HepG2 (cell line): ENCODE results near the gene INPP5K. TPM values are rescaled to one million over a fixed set of nuclear protein-coding genes. Genes with fewer than 3 reads are reported as not detected.

Experiments
- ATAC-seq: fragments of 200-7000 bp; cut with Tn5 transposase; 3 replicates; pipeline ENCODE4 v1.9.1; 2020; ENCODE audit warnings: mild to moderate bottlenecking, moderate library complexity
- BruUV-seq: library from RNA; stranded (reverse); fragments of 400-500 nt; replicated peaks from 2 replicates; lab custom pipeline; 2021; lab: Mats Ljungman, UMichigan
- CTCF ChIA-PET: fragments of 300-600 bp; formaldehyde crosslinking; extraction: SDS; loops from one replicate; lab custom pipeline; 2021; ENCODE audit warnings: low total read pairs, inconsistent platforms, low intra/inter-chr PET ratio; lab: Yijun Ruan, JAX
- POLR2A ChIA-PET: fragments of 350-600 bp; sonication (Branson Sonifier 250); formaldehyde crosslinking; loops from one replicate; lab custom pipeline; 2020; ENCODE audit warnings: antibody characterized with exemption, inconsistent platforms; lab: Yijun Ruan, JAX
- DNase-seq: peaks from one replicate; pipeline ENCODE4 v3.0.0-alpha.2; 2015; ENCODE audit warnings: low spot score
- FAIRE-seq: peaks from 3 replicates; lab custom pipeline; 2011; peaks lifted over from hg19 to GRCh38; lab: Jason Lieb, UNC
- H2AFZ ChIP-seq: one replicate; pipeline ENCODE4 v1.6.1; 2011; ENCODE audit warnings: low read length, inconsistent platforms
- H3K27ac ChIP-seq: fragments of 300-600 bp; 3 replicates; pipeline ENCODE4 v1.8.0; 2011; ENCODE audit warnings: mixed run types, mild to moderate bottlenecking, mixed read lengths, low read length, inconsistent platforms; ENCODE audit not compliant: insufficient read depth; ENCODE audit errors: extremely low read length
- H3K27me3 ChIP-seq, 2 experiments: fragments of 200-600 bp in 1 of 2; 2 replicates in 1 of 2; 3 replicates in 1 of 2; pipeline versions ENCODE4 v1.6.0 to v1.8.0; 2011; ENCODE audit warnings: low read length in 2 of 2, mild to moderate bottlenecking in 2 of 2, moderate library complexity in 2 of 2, inconsistent platforms in 1 of 2; ENCODE audit not compliant: insufficient read depth in 2 of 2, control insufficient read depth in 1 of 2
- H3K36me3 ChIP-seq, 2 experiments: fragments of 200-600 bp in 1 of 2; replicated peaks in 1 of 2; 2 replicates in 1 of 2; 3 replicates in 1 of 2; pipeline versions ENCODE4 v1.5.1 to v1.8.0; 2011; ENCODE audit warnings: low read length in 2 of 2, inconsistent platforms in 1 of 2; ENCODE audit not compliant: insufficient read depth in 2 of 2, control insufficient read depth in 1 of 2
- H3K4me1 ChIP-seq: 2 replicates; pipeline ENCODE4 v1.5.1; 2012; ENCODE audit warnings: low read length, inconsistent platforms; ENCODE audit not compliant: insufficient read depth
- H3K4me2 ChIP-seq: 2 replicates; pipeline ENCODE4 v1.6.0; 2011; ENCODE audit warnings: low read depth, low read length, inconsistent platforms
- H3K4me3 ChIP-seq, 3 experiments: fragments of 200-600 bp in 1 of 3; sonication (generic), shearing (Covaris generic) in 1 of 3; replicated peaks in 1 of 3; 2 replicates each; pipeline ENCODE4 v1.5.1; 2011 to 2016; ENCODE audit warnings: low read length in 3 of 3, inconsistent platforms in 2 of 3, low read depth in 2 of 3, mild to moderate bottlenecking in 2 of 3, control low read depth in 1 of 3, mixed read lengths in 1 of 3; ENCODE audit not compliant: insufficient read depth in 1 of 3
- H3K79me2 ChIP-seq: one replicate; pipeline ENCODE4 v1.6.1; 2011; ENCODE audit warnings: low read length, inconsistent platforms; ENCODE audit not compliant: insufficient read depth
- H3K9ac ChIP-seq: 2 replicates; pipeline ENCODE4 v1.6.0; 2011; ENCODE audit warnings: mild to moderate bottlenecking, low read depth, low read length, inconsistent platforms; ENCODE audit not compliant: insufficient read depth
- H3K9me3 ChIP-seq: 2 replicates; pipeline ENCODE4 v1.5.1; 2012; ENCODE audit warnings: mild to moderate bottlenecking, low read length
- H4K20me1 ChIP-seq: 2 replicates; pipeline ENCODE4 v1.6.0; 2011; ENCODE audit warnings: inconsistent platforms, mild to moderate bottlenecking, low read length, moderate library complexity; ENCODE audit not compliant: insufficient read depth
- DPF2 ChIP-seq: sonication (generic); formaldehyde crosslinking; IDR thresholded peaks from 2 replicates; pipeline ENCODE4 v1.4.0; 2020; ENCODE audit warnings: mild to moderate bottlenecking, low read depth, missing genetic modification reagents, borderline replicate concordance
- FOXK2 ChIP-seq: fragments of 450-650 bp; IDR thresholded peaks from 2 replicates; pipeline ENCODE4 v1.6.1; 2016
- MAZ ChIP-seq, 2 experiments: sonication (generic) in 1 of 2; formaldehyde crosslinking in 1 of 2; IDR thresholded peaks; 2 replicates each; pipeline versions ENCODE4 v1.5.0 to v1.6.1; 2012 to 2020; ENCODE audit warnings: low read depth in 2 of 2, mild to moderate bottlenecking in 2 of 2, borderline replicate concordance in 1 of 2, improper control_type of control experiment in 1 of 2, low read length in 1 of 2, missing genetic modification reagents in 1 of 2, moderate library complexity in 1 of 2
- NFE2L1 ChIP-seq: sonication (generic); formaldehyde crosslinking; IDR thresholded peaks from 2 replicates; pipeline ENCODE4 v1.4.0; 2020; ENCODE audit warnings: missing genetic modification reagents, mild to moderate bottlenecking, borderline replicate concordance
- ZNF253 ChIP-seq: sonication (generic); formaldehyde crosslinking; IDR thresholded peaks from 2 replicates; pipeline ENCODE4 v1.8.0; 2022; ENCODE audit warnings: mild to moderate bottlenecking, missing genetic modification reagents, borderline replicate concordance
- ZNF3 ChIP-seq: IDR thresholded peaks from 2 replicates; pipeline ENCODE4 v1.7.0; 2017; ENCODE audit warnings: inconsistent platforms
- ZNF556 ChIP-seq: sonication (generic); formaldehyde crosslinking; IDR thresholded peaks from 2 replicates; pipeline ENCODE4 v1.4.0; 2020; ENCODE audit warnings: mild to moderate bottlenecking, missing genetic modification reagents, borderline replicate concordance
- ZNF674 ChIP-seq: sonication (generic); formaldehyde crosslinking; IDR thresholded peaks from 2 replicates; pipeline ENCODE4 v1.5.0; 2020; ENCODE audit warnings: low read depth, mild to moderate bottlenecking, missing genetic modification reagents
- WGBS: methylation state at CpG from one replicate; pipeline ENCODE4 v1.1.6; 2017; ENCODE audit warnings: low lambda C conversion rate; 5-methylcytosine and 5-hydroxymethylcytosine counted together
- in situ Hi-C: cut with HindIII; loops from 2 replicates; pipeline ENCODE4 v1.10.0; 2017; ENCODE audit warnings: low pct_unique_long_range_greater_than_20kb; ENCODE audit not compliant: extremely low pct_ligation_motif_present
- intact Hi-C: fragments of 100-400 bp; cut with micrococcal nuclease; formaldehyde crosslinking; loops from one replicate; pipeline ENCODE4 v1.10.0; 2022; ENCODE audit not compliant: unreplicated experiment
- polyA plus RNA-seq, 8 experiments: library from polyadenylated mRNA; depleted of rRNA in 3 of 8; stranded (reverse) in 7 of 8; unstranded in 1 of 8; fragments of >200 nt; fragmentation: Illumina TruSeq in 4 of 8; extraction: Trizol in 4 of 8; gene quantifications; 2 replicates each; pipeline versions ENCODE4 v1.2.1 to v1.2.3, GENCODE V29; 2011 to 2016; ENCODE audit warnings: low read depth in 4 of 8, missing spikeins in 1 of 8, mixed read lengths in 1 of 8; ENCODE audit not compliant: insufficient read depth in 1 of 8
- total RNA-seq, 5 experiments: library from RNA; depleted of rRNA; stranded (reverse); fragments of >200 nt; fragmentation: Illumina TruSeq; extraction: Trizol; gene quantifications; 2 replicates each; pipeline ENCODE4 v1.2.3, GENCODE V29; 2016; ENCODE audit warnings: low read depth in 1 of 5
- TF ChIP-seq, protein P1 (sequence below): sonication (generic); formaldehyde crosslinking; IDR thresholded peaks from 2 replicates; pipeline ENCODE4 v1.5.0; 2020; ENCODE audit warnings: missing genetic modification reagents, mild to moderate bottlenecking, borderline replicate concordance
- TF ChIP-seq, protein P2 (sequence below): sonication (generic); IDR thresholded peaks from 2 replicates; pipeline ENCODE4 v1.6.1; 2016; ENCODE audit warnings: low read depth, borderline replicate concordance
- TF ChIP-seq, protein P3 (sequence below): sonication (generic); formaldehyde crosslinking; IDR thresholded peaks from 2 replicates; pipeline ENCODE4 v1.9.0; 2021; ENCODE audit warnings: missing genetic modification reagents, mild to moderate bottlenecking, borderline replicate concordance

Gene INPP5K
- total and polyA plus RNA-seq, 2 of the 13 experiments (the other 11 are each of a cell fraction or from before 2014, with no cell fraction given): 4.8 to 9.6 TPM

DNA sequence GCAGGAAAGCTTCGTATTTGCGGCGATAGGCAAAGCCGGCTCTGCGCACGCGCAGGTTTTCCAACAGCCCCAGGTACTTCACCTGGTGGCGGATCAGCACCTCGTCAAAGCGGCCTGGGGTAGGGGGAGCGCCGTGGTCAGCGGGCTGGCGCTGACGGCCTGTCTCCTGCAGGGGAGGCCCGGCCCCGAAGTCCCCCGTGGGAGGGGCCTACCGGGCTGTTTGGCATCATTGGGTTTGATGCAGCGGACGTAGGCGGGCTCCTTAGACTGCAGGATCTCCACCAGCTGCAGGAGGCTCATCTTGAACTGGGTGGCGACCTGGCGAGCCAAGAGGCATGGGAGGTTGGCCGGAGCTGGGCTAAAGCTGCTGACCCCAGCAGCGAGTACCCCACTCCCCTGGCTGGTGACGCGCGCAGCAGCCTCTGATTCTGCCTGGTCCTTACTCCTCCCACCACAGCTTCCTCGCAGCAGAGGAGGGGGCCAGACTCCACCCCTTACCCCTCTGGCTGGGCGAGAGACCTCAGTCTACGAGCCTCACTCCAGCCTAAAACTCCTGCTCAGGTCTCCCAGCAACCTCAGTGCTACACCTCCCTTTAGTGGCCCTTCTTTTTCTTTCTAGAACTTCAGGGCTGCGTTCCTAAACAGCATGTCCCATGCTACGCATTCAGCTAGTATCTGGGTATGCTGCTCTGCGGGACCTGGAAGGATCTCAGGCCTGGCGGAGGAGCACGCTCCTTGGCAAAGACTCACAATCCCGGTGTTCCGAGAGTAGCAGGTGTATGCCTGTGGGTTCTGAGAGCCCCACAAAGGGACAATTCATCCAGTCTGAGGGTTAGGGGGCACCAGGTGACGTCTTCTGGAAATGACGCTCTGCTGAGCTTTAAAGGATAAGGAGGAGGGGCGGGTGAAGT is 44.2 kb downstream of the INPP5K start (continued):
- no peak for TF ChIP-seq NFE2L1 (CRISPR knock-in tag)
- no peak for TF ChIP-seq ZNF253
- TF ChIP-seq DPF2 (CRISPR knock-in tag): no peak
- TF ChIP-seq ZNF674 (CRISPR knock-in tag): no peak
- TF ChIP-seq, protein P1, sequence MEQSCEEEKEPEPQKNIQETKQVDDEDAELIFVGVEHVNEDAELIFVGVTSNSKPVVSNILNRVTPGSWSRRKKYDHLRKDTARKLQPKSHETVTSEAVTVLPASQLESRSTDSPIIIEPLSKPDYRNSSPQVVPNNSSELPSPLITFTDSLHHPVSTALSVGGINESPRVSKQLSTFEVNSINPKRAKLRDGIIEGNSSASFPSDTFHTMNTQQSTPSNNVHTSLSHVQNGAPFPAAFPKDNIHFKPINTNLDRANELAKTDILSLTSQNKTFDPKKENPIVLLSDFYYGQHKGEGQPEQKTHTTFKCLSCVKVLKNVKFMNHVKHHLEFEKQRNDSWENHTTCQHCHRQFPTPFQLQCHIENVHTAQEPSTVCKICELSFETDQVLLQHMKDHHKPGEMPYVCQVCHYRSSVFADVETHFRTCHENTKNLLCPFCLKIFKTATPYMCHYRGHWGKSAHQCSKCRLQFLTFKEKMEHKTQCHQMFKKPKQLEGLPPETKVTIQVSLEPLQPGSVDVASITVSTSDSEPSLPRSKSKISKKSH (CRISPR knock-in tag): no peak
- TF ChIP-seq ZNF556 (CRISPR knock-in tag): no peak
- no peak for TF ChIP-seq FOXK2
- TF ChIP-seq ZNF3 (CRISPR knock-in tag): no peak
- TF ChIP-seq, protein P2, sequence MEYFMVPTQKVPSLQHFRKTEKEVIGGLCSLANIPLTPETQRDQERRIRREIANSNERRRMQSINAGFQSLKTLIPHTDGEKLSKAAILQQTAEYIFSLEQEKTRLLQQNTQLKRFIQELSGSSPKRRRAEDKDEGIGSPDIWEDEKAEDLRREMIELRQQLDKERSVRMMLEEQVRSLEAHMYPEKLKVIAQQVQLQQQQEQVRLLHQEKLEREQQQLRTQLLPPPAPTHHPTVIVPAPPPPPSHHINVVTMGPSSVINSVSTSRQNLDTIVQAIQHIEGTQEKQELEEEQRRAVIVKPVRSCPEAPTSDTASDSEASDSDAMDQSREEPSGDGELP: no peak

GRCh38 chr17:1471490-1471889 is 44.9 kb downstream of the INPP5K start:
- Histone ChIP-seq H3K9me3 (no peaks in the 10 kb centered on the region), H3K9ac (no peak overlapping the region), H3K27ac (no peak overlapping the region), H3K27me3 (no peaks in the 10 kb centered on the region), H3K4me1 (peaks cover 19% of the 10 kb centered on the region), H2AFZ (no peak overlapping the region), H3K79me2 (no peaks in the 10 kb centered on the region), H3K4me2 (no peak overlapping the region), H3K4me3 (no peak overlapping the region), H3K36me3 (peaks cover 9 to 24% of the 10 kb centered on the region in 2 experiments; a peak in 3 of 5 replicates), H4K20me1 (no peaks in the 10 kb centered on the region; the same call in 1 of the 2 replicates)
- no peak for ATAC-seq
- no peak for TF ChIP-seq MAZ (IDR thresholded peaks at IDR 0.05; ENCODE audit: borderline replicate concordance, low read depth, low read length)
- no peak for TF ChIP-seq MAZ (CRISPR knock-in tag; IDR thresholded peaks at IDR 0.05; ENCODE audit: low read depth)
- TF ChIP-seq, protein P3, sequence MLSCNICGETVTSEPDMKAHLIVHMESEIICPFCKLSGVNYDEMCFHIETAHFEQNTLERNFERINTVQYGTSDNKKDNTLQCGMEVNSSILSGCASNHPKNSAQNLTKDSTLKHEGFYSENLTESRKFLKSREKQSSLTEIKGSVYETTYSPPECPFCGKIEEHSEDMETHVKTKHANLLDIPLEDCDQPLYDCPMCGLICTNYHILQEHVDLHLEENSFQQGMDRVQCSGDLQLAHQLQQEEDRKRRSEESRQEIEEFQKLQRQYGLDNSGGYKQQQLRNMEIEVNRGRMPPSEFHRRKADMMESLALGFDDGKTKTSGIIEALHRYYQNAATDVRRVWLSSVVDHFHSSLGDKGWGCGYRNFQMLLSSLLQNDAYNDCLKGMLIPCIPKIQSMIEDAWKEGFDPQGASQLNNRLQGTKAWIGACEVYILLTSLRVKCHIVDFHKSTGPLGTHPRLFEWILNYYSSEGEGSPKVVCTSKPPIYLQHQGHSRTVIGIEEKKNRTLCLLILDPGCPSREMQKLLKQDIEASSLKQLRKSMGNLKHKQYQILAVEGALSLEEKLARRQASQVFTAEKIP (CRISPR knock-in tag): no peak
- no TSS peak for BruUV-seq
- ChIA-PET POLR2A (no interaction called here), CTCF (no interaction called here)
- in situ Hi-C loops: no loop called here
- FAIRE-seq: no peak
- no peak for DNase-seq
- intact Hi-C loops: no loop called here
- WGBS: 98% methylated on average over 10 of the region's 15 CpGs
